ENCODE data around the gene C2CD4D.

Gene C2CD4D

GRCh38 chr1:151847867-151848596 lies 8.4 kb upstream of the C2CD4D start:
- TF ChIP-seq CTCF (conservative IDR thresholded peaks at IDR 0.05; ENCODE audit: low read depth, low read length): no peak
- no peak overlapping the region for H3K4me3 ChIP-seq (ENCODE audit: low read length)
- DNase-seq (ENCODE audit: low read depth): no peak

- TF ChIP-seq CTCF (conservative IDR thresholded peaks at IDR 0.05; ENCODE audit: low read depth, low read length): no peak
- H3K4me3 ChIP-seq (ENCODE audit: low read length): no peak overlapping the region
- no peak for DNase-seq (ENCODE audit: low read depth)
Measured at GRCh38 chr1:151846686-151847237, 7.1 kb upstream of the C2CD4D start.

GRCh38 chr1:151846062-151846568 lies 6.5 kb upstream of the C2CD4D start:
- H3K4me3 ChIP-seq (ENCODE audit: low read length): no peak overlapping the region
- peak; percentile 5 for TF ChIP-seq CTCF (conservative IDR thresholded peaks at IDR 0.05; ENCODE audit: low read depth, low read length)
- DNase-seq (ENCODE audit: low read depth): no peak

GRCh38 chr1:151843398-151843797 lies 3.8 kb upstream of the C2CD4D start:
- TF ChIP-seq CTCF (conservative IDR thresholded peaks at IDR 0.05; ENCODE audit: low read depth, low read length): no peak
- DNase-seq (ENCODE audit: low read depth): no peak
- H3K4me3 ChIP-seq (ENCODE audit: low read length): no peak overlapping the region

- H3K4me3 ChIP-seq (ENCODE audit: low read length): no peak overlapping the region
- DNase-seq (ENCODE audit: low read depth): peak; percentile 95
- no peak for TF ChIP-seq CTCF (conservative IDR thresholded peaks at IDR 0.05; ENCODE audit: low read depth, low read length)
Measured at GRCh38 chr1:151841141-151841540, 1.5 kb upstream of the C2CD4D start.

- peak overlapping the region; percentile 45 for H3K4me3 ChIP-seq (ENCODE audit: low read length)
- no peak for TF ChIP-seq CTCF (conservative IDR thresholded peaks at IDR 0.05; ENCODE audit: low read depth, low read length)
- no peak for DNase-seq (ENCODE audit: low read depth)
Measured at GRCh38 chr1:151840421-151840820, 801 bp upstream of the C2CD4D start.

- TF ChIP-seq CTCF (conservative IDR thresholded peaks at IDR 0.05; ENCODE audit: low read depth, low read length): no peak
- DNase-seq (ENCODE audit: low read depth): no peak
- peak overlapping the region; percentile 45 for H3K4me3 ChIP-seq (ENCODE audit: low read length)
Measured at GRCh38 chr1:151839082-151839412, 573 bp downstream of the C2CD4D start.

Data from retinal pigment epithelial cell (primary cell).